HG02642 (cell line): ENCODE measurements around the gene CNTN4.
"Not testable (repeated sequence)": the region's sequence is repeated elsewhere in the genome, so short reads cannot be mapped to it uniquely, and the experiment has no call there.

Experiments
- ATAC-seq: cut with Tn5 transposase; IDR thresholded peaks from one replicate; pipeline ENCODE4 v1.9.1; 2021; ENCODE audit warnings: mild to moderate bottlenecking; ENCODE audit not compliant: unreplicated experiment, poor library complexity

CNTN4 gene

DNA sequence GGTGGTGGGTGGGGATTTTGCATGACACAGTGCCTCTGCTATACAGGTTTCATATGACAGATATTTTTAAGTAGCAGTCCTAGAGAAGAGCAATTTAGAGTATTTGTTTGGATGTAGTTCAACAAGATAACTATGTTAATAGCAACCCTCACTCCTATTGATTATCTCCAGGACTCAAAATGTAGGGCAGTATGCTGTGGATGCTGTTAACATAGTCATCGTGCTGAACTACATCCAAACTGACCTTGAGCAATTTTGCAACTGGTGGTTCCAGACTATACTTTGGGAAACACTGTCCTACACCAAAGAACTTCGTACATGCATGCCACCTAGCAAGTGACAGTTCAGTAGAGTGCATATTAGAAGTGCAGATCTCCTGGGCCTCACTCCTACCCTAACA lies 893.9 kb downstream of the CNTN4 start:
- ATAC-seq, result no peak

DNA sequence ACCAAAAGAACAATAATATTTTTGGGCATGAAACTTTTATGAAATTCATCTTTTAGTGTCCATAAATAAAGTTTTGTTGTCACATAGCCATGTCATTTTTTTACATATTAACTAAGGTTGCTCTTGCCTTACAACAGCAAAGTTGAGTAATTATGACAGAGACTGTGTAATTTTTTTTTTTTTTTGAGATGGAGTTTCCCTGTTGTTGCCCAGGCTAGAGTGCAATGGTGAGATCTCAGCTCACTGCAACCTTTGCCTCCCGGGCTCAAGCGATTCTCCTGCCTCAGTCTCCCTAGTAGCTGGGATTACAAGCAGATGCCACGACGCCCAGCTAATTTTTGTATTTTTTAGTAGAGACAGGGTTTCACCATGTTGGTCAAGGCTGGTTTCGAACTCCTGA lies 894.5 kb downstream of the CNTN4 start:
- ATAC-seq, result not testable (repeated sequence)

DNA sequence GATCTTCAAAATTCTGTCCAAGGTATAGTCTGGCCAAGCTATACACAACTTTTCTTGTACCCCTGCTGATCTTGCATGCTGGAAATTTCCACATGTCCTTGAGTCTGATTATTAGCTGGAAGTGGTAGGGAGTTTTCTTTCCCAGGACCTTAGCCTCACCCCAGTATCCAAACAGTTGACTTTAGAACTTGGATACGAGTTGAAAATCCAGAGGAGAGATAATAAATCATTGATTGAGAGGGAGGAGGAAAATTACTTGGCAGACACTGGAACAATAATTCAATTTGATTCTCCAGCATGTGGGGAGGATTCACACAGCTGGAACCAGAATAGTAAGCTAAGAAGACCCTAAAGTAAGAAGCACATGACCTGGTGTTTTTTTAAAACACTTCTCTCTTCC lies 895.1 kb downstream of the CNTN4 start:
- no peak for ATAC-seq

DNA sequence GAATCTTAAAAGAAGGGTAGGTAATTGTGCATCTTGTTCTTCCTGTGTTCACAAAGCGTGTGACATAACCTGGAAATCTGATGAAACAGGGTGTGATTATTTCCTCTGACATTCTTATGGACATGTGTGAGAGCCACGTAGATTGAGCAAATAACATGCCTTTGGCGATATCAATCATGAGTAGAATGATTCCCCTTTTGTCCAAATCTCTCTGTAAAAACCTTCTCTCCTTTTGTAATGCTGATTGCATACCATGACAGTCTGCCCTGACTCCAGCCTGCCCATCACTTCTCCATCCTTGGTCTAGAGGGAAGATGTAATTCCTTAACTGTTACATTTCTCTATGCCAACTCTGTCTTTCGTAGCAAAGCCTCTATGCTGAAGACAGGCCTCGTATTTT lies 896.5 kb downstream of the CNTN4 start:
- ATAC-seq, result no peak

DNA sequence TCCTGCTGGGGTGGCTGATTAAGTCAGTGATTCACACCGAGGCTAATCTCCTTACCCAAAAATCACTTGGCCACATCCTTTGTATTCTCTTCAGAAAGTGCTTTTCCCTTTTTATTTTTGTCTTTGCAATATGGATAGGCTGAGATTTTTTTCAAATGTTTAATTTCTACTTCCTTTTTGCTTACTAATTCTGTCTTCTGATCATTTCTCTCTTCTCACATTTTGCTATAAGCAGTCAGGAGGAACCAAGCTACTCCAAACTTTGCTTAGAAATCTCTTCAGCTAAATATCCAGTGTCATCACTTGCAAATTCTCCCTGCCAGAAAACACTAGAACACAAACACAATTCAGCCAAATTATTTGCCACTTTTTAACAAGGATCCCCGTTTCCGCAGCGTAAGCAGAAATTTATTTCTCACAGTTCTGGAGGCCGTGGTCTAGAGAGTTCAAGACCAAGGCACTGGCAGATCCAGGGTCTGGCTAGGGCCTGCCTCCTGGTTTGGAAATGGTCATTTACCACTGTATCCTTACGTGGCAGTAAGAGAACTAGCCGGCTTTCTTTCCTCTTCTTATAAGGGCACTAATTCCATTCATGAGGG lies 906.6 kb downstream of the CNTN4 start:
- no peak for ATAC-seq

DNA sequence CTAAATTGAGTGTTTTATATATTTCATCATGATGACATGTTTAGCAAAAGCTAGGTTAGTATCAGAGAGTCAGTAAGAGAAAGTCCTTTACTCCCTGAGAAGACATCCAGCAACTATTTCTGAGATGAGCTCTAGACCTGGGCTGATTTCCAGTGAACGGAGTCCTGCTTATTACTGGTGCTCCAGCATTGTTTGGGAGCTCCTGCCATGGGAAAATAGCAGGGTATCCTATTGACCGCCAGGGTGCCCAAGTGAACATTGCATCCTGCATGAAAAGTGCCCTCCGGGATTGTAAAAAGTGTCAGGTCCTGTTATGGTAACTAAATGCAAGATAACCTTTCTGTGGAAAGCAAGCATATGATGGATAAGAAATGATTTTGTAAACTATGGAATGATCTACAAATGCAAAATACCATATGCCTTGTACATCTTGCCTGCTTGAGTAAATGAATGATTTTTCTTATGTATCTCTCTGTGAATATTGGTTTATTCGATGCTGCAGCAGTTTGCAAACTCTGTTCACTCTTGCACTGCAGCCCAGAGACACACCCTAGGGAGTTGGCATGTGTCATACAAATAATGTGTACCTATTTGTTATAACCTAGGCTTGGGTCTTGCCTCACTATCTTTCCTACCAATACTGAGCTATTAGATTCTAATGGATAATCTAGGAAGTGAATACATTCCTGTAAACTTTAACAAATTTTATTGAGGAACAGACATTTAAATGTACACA lies 914.8 kb downstream of the CNTN4 start:
- no peak for ATAC-seq

DNA sequence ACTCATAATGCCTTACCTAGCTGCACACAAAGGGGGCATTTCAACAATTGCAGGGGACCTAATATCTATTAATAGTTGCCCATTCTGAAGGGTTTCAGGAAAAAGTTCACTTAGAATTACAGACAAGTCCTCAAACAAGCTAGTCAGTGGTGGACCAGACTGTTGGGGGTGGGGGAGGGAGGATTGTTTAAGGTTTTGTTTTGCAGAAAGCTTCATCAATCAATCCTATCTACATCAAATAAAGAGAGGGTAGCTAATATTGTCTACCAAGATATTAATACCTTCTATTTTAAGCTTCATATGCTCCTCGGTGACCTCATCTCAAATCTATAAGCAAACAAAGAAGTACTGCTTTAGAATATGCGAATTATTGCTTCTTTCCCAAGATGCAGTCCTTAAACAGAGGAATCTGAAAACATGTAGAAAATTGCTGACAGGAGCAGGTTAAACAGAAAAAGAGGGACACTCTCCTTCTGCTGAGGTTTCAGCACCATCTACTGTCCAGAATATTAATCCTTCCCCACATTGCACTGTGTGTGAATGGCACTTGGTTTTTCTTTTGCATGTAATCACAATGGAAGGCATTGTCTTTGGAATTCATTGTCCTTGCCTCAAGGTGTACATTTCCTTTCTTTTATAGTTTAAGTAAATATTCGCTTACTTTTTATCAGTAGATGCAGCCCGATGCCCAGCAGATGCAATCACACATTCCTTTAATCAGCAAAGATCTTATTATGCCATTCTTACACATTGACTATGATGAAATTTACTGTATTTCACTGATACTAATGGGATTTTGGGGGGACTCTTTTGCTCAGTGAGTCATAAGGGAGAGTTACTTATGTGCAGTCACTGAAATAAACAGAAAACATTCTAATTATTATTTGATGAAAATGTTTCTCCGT lies 916.8 kb downstream of the CNTN4 start:
- ATAC-seq, result peak; percentile 62

DNA sequence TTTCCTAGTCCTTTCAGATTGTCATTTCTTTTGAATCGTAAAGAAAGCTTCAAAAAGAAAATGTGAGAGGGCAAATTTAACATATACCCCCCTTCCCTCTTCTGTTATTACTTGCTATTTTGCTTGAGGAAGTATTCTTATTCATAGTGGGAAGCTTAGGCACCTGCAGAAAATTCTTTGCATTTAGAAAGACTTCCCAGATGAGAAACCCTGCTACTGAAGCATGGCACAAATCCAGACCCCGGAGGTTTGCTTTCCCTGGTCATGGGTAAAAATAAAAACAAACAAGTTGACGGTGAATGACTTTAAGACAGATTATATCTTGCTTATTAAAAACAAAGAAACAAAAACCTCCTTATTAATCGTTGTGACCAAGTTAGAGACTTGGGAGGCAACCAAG lies 917.6 kb downstream of the CNTN4 start:
- ATAC-seq, result no peak

DNA sequence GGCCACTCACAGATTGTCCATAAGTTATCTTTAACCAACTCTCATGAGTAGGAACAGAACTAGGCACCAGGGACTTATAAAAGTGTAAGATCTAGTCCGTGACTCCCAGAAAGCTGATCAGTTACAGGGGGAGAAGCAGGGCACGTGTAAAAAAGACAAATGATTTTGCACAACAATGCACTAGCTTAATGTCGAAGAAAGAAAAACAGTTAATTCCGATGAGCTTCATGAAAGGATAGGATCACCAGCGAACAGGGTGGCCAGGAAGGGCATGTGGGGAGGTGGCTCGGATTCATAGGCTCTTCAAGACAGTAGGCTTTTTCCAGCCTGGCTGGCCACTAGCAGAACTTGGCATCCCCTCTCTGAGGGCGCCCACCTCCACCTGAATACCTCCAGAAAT lies 921.5 kb downstream of the CNTN4 start:
- ATAC-seq, result no peak

DNA sequence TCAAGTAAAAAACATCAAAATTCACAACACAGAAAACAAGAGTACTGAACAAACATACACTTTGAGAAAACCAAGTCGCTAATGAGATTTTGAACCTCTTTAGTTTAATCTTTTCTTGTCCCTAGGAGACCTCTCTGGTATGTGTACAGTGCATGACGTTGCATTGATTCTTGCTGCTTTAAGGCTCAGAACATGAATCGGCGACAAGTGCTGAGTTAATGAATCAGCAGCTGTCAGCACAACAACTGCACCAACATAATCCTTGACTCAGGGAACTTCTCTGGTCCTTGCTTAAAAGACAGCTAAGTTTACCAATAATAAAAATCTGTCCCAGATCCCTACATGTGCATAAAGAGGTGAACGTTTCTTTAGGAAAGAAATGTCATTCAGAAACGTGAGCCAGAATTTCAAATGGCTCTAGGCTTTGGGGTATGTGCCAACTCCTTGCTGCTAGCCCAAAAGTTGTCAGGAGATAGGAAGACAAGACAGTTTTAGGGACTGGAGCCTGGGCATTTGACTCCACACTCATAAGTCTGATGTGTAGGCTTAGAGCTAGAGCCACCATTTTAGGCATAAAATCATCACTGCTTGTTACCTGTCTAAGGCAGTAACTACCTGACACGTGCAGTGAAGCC lies 924.6 kb downstream of the CNTN4 start:
- no peak for ATAC-seq

DNA sequence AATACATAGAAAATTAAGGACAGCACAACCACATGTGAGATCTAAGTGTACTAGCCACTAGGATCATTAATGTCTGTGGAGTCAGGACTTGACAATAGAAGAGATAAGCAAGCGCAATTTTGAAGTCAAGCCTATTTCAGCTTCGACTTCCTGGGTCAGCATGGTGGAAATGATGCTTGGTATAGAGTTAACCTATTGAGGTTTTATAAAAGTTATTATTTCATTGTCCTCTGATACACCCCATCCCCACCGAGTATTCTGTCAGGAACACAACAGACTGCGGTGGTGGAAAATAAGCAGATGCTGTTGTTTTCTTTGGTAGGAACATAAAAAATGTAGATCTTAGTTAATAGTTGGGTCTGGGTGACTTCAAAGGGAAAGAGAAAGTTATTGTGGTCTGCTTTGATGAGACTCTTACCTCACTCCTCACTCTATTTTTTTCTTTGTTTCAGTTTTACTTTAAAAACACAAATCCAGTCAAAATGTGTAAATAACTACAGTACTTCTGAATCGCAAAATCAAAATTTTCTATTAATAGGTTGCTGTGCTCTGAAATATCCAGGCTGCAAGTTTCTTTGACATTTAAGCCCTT lies 929.4 kb downstream of the CNTN4 start:
- ATAC-seq, result peak; percentile 92

DNA sequence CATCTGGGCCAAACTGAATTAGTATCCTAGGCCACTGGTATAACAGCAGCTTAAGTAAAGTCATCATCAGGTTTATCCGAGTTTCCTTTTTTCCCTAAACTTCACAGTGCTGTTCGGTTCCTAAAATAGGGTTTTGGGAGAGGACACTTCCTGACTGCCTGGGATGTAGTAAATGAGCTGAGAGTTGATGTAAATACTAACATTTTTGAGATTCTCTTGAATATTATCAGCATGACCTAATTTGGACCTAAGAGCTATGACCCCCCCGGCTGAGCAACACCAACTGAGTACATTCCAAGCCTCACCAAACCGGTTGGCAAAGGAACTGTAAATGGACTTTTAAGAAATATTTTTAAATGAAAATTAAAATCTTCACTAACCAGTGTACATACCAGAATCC lies 932.7 kb downstream of the CNTN4 start:
- no peak for ATAC-seq

DNA sequence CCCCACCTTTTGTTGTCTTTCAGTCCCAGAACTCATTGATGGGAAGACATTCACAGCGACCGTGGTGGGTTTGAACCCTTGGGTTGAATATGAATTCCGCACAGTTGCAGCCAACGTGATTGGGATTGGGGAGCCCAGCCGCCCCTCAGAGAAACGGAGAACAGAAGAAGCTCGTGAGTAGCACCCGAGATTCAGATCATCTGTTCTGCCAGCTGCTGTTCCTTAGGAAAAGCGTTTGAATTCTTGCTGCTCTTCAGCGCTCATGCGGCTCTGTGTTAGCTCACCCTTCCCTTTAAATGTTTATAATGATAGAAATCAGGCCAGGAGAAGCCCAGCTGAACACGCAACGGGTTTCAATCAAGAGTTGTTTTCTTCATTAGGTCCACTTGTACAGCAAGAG lies 938.5 kb downstream of the CNTN4 start:
- ATAC-seq, result no peak

DNA sequence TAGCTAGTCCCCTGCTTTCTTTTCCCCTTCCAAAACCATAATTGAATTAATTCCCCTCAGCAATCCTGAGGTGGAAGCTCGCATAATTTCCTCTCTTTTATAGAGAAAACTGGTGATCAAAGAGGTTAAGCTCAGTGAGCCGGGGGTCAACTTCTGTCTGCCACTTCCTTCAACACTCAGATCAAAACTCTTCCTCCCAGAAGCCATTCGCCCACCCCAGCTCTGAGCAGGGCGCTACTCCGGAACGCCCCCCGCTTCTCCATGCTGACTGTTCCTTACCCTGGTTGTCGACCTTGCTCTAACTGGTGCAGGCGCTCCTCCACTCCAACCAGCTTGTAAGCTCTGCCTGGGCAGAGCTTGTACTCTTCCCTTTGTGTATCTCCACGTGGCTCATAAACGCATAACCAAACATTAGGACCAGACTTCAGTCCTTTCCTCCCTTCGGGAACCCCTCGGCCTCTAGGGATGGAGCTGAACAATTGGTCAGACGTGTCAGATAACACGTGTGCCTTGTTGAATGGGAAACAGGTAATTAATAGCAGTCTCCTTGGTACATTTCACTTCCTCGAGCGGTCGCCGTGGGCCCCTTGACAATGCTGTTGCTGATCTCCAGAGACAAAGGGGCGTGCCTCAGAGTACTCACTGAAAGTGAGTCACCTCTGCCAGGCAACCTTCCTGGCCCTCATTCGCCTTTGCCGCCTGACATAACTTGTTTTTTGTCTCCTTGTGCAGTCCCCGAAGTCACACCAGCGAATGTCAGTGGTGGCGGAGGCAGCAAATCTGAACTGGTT lies 939.7 kb downstream of the CNTN4 start:
- no peak for ATAC-seq

DNA sequence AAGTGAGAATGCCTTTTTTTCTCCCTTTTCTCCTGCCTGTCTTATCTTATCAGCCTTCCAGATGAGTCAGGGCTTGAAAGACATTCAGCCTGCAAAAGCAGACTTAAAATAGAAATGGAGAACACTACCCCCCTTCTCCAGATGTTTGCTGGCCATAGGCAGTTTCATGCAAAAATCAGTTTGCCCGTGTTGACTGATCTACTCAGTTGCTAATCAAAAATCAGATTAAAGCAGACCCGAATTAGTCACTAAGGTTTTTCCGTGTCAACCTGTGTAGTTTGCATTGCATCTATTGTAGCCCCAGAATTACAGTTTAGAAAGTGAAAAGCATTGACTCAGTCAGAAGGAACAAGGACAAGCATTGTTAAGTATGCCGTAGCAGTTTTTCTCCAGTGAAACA lies 955.3 kb downstream of the CNTN4 start:
- no peak for ATAC-seq

DNA sequence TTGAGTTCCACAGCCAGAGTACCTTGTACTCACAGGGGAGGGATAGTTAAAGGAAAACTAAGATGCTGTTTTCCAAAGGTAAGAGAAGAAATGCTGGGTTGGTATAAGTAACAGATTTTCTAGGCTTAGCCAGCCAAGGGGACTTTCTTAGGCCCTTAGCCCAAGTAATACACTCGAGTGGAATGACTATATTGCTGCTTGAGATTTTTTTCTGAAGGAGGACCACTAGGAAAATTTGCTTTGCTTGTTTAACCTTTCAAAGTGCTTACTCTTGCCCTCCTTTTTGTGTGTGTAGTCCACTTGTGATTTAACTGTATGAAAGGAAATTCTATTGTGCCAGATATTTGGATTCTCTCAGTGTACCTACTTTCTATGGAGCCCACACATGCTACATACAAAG lies 961.0 kb downstream of the CNTN4 start:
- ATAC-seq, result no peak

DNA sequence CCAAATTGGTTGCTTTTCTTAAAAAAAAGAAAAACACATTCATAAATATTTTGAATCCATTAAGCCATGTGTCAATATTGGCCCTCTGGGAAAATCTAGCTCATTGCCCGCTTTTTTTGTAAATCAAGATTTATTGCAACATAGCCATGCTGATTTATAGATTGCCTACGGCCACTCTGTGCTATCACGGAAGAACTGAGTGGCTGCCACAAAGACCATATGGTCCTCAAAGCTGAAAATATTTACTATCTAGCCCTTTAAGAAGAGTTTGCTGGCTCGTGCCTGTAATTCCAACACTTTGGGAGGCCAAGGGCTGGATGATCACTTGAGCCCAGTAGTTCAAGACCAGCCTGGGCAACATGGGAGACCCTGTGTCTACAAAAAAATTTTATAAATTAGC lies 965.6 kb downstream of the CNTN4 start:
- no peak for ATAC-seq

DNA sequence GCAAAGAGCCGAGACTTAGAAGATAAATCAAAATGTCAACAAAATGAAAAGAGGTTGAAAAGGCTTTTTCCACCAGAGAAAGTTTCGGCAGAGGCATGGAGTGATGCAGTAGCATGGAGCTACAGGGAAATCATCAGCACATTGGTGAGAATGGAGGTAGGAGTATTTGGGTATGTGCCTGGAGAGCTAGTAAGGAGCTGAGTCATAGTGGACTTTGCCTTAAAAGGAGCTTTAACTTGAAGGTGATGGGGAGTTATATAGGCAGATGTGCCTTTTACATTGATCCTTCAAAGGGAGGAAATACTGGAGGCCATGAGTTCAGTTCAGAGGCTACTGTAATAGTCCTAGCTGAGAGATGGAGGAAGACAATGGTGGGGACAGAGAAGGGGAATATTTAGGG lies 967.2 kb downstream of the CNTN4 start:
- no peak for ATAC-seq

DNA sequence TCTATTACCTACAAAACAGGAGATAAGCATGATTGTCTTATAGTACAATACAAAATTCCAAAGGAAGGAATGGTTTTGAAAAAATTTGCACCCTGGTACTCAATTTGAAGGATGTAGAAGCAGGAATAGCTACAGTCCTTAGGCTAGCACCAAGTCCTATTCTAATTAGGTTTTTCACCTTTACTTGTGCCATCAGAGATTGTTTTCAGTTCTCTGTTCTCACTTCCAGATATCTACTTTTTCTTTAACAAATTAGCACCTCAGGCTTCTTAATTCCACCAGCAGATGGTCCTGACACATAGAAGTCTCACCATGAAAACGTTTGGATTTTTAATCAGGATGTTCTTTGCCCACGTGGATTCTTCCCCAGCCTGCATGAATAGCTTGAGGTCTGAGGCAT lies 967.7 kb downstream of the CNTN4 start:
- peak; percentile 78 for ATAC-seq

DNA sequence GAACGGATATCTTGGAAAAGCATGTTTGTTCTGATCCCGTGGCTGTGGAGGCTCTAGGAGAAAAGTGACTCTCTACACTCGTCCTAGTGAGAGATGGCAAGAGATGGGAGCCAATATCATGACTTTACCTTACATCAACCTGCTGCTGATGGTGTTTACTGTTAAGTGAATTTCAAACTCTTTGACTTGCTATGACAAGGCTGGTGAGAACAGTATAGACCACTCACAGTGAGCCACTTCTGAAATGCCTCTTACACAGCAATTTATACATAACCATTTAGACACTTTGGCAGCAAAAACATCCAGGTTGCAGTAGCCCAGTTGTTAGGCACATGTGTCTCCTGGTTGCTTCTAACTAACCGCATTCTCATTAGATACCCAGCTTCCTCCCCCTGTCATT lies 968.2 kb downstream of the CNTN4 start:
- ATAC-seq, result no peak
